Naive thymus-derived CD4-positive, alpha-beta T cell (primary cell): Measurements from ENCODE around the gene TTBK2. TPM values are rescaled to one million over a fixed set of nuclear protein-coding genes. Genes with fewer than 3 reads are reported as not detected.
"Not testable (repeated sequence)": the region's sequence is repeated elsewhere in the genome, so short reads cannot be mapped to it uniquely, and the experiment has no call there.

Source experiments
- ATAC-seq: fragments of 150-1000 bp; cut with Tn5 transposase; 2 replicates; pipeline ENCODE4 v1.10.0; 2021; ENCODE audit warnings: mild to moderate bottlenecking, moderate library complexity
- CTCF ChIA-PET: fragments of 350-600 bp; sonication (Branson Sonifier 250); formaldehyde crosslinking; loops from one replicate; lab custom pipeline; 2021; ENCODE audit warnings: antibody characterized with exemption; lab: Charles Lee
- POLR2A ChIA-PET: fragments of 350-600 bp; sonication (Branson Sonifier 250); formaldehyde crosslinking; loops from one replicate; lab custom pipeline; 2021; ENCODE audit warnings: antibody characterized with exemption, inconsistent platforms; lab: Charles Lee
- DNase-seq, 9 donors: peaks; one replicate each; pipeline versions ENCODE4 v3.0.0 to v3.0.0-alpha.2; 2020 to 2022; ENCODE audit warnings: mixed read lengths in 1 of 9
- H3K27ac ChIP-seq: one replicate; pipeline ENCODE4 v1.7.0; 2013; ENCODE audit warnings: mild to moderate bottlenecking, low read depth, low read length, moderate library complexity
- H3K27me3 ChIP-seq, 2 donors: one replicate each; pipeline ENCODE4 v1.7.0; 2013; ENCODE audit warnings: low read length in 2 of 2, mild to moderate bottlenecking in 2 of 2, moderate library complexity in 2 of 2; ENCODE audit not compliant: control insufficient read depth in 2 of 2, insufficient read depth in 2 of 2
- H3K36me3 ChIP-seq, 3 experiments: 1 replicate in 2 of 3; 2 replicates in 1 of 3; pipeline ENCODE4 v1.7.0; 2013; ENCODE audit warnings: low read length in 3 of 3, mild to moderate bottlenecking in 3 of 3, moderate library complexity in 1 of 3; ENCODE audit not compliant: insufficient read depth in 3 of 3, control insufficient read depth in 2 of 3
- H3K4me1 ChIP-seq, 2 donors: one replicate each; pipeline ENCODE4 v1.7.0; 2013; ENCODE audit warnings: low read length in 2 of 2, mild to moderate bottlenecking in 2 of 2, moderate library complexity in 1 of 2; ENCODE audit not compliant: control insufficient read depth in 2 of 2, insufficient read depth in 2 of 2
- H3K4me3 ChIP-seq: 2 replicates; pipeline ENCODE4 v1.7.0; 2013; ENCODE audit warnings: mild to moderate bottlenecking, low read length
- H3K9me3 ChIP-seq, 3 experiments: 1 replicate in 2 of 3; 2 replicates in 1 of 3; pipeline ENCODE4 v1.7.0; 2013; ENCODE audit warnings: low read length in 3 of 3; ENCODE audit not compliant: control insufficient read depth in 2 of 3
- H3K27ac Mint-ChIP-seq, 9 donors: one replicate each; pipeline ENCODE4 v1.8.0; 2020 to 2022; ENCODE audit warnings: mixed read lengths in 9 of 9, mild to moderate bottlenecking in 8 of 9, moderate library complexity in 5 of 9, inconsistent platforms in 2 of 9
- H3K27me3 Mint-ChIP-seq, 5 donors: one replicate each; pipeline ENCODE4 v1.8.0; 2021 to 2022; ENCODE audit warnings: mixed read lengths in 5 of 5, mild to moderate bottlenecking in 1 of 5
- H3K36me3 Mint-ChIP-seq, 5 donors: one replicate each; pipeline ENCODE4 v1.8.0; 2020 to 2022; ENCODE audit warnings: mixed read lengths in 5 of 5, mild to moderate bottlenecking in 3 of 5, inconsistent platforms in 1 of 5
- H3K4me1 Mint-ChIP-seq, 7 donors: one replicate each; pipeline ENCODE4 v1.8.0; 2020 to 2022; ENCODE audit warnings: mixed read lengths in 7 of 7, mild to moderate bottlenecking in 3 of 7, inconsistent platforms in 1 of 7
- H3K4me3 Mint-ChIP-seq, 10 donors: one replicate each; pipeline ENCODE4 v1.8.0; 2020 to 2022; ENCODE audit warnings: mild to moderate bottlenecking in 10 of 10, mixed read lengths in 10 of 10, moderate library complexity in 6 of 10, inconsistent platforms in 2 of 10
- H3K9me3 Mint-ChIP-seq, 11 donors: one replicate each; pipeline ENCODE4 v1.8.0; 2020 to 2022; ENCODE audit warnings: mixed read lengths in 11 of 11, mild to moderate bottlenecking in 4 of 11, inconsistent platforms in 1 of 11, moderate library complexity in 1 of 11
- intact Hi-C, 2 donors: fragments of 100-400 bp; cut with micrococcal nuclease; formaldehyde crosslinking; loops; one replicate each; pipeline ENCODE4 v1.15.1; 2023
- polyA plus RNA-seq, 2 donors: library from polyadenylated mRNA; unstranded; fragments of 300-500 nt; fragmentation: Illumina TruSeq; gene quantifications; one replicate each; pipeline ENCODE4 v1.2.3, GENCODE V29; 2021
- total RNA-seq, 6 experiments: library from RNA in 5 of 6; stranded (reverse) in 5 of 6; gene quantifications; 1 replicate in 5 of 6; 2 replicates in 1 of 6; pipeline ENCODE4 v1.2.3 and lab custom pipeline; 2021 to 2026

TTBK2 gene
- total and polyA plus RNA-seq, 7 experiments from 2014 or later: 12.5 to 30.5 (median 26.1) TPM

DNA sequence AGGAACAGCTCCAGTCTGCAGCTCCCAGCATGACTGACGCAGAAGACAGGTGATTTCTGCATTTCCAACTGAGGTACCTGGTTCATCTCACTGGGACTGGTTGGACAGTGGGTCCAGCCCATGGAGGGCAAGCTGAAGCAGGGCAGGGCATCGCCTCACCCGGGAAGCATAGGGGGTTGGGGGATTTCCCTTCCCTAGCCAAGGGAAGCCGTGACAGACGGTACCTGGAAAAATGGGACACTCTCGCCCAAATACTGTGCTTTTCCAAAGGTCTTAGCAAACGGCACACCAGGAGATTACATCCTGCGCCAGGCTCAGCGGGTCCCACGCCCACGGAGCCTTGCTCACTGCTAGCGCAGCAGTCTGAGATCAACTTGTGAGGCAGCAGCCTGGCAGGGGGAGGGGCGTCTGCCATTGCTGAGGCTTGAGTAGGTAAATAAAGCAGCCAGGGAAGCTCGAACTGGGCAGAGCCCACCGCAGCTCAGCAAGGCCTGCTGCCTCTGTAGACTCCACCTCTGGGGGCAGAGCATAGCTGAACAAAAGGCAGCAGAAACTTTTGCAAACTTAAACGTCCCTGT, 156.3 kb downstream of the TTBK2 start:
- H3K27me3 ChIP-seq, intact Hi-C loops, H3K9me3 ChIP-seq, H3K4me3 ChIP-seq, DNase-seq, H3K4me3 Mint-ChIP-seq, H3K36me3 ChIP-seq, H3K4me1 ChIP-seq, H3K27ac Mint-ChIP-seq, ATAC-seq, H3K27me3 Mint-ChIP-seq, H3K27ac ChIP-seq, CTCF ChIA-PET: not testable (repeated sequence)
- Mint-ChIP-seq H3K9me3 (peaks cover 15 to 66% (median 43%) of the 10 kb centered on the region in 11 donors), H3K36me3 (peaks cover 32 to 90% (median 76%) of the 10 kb centered on the region in 5 donors), H3K4me1 (peaks cover 0 to 11% (median 7%) of the 10 kb centered on the region in 7 donors)
- POLR2A ChIA-PET: interaction anchor here (0.6 kb wide), 1 partner anchor 273 kb away, joined by 3 read pairs; the partner anchor contains the start of gene ZNF106

GRCh38 chr15:42761813-42762212, 158.8 kb downstream of the TTBK2 start:
- H3K9me3 ChIP-seq, ATAC-seq, H3K4me1 ChIP-seq, H3K4me3 ChIP-seq, DNase-seq, intact Hi-C loops, H3K27me3 ChIP-seq, H3K27me3 Mint-ChIP-seq, H3K36me3 ChIP-seq, H3K27ac Mint-ChIP-seq, POLR2A ChIA-PET, CTCF ChIA-PET, H3K27ac ChIP-seq, H3K4me3 Mint-ChIP-seq: not testable (repeated sequence)
- peaks cover 12 to 60% (median 37%) of the 10 kb centered on the region in 11 donors for H3K9me3 Mint-ChIP-seq
- peaks cover 22 to 71% (median 57%) of the 10 kb centered on the region in 5 donors for H3K36me3 Mint-ChIP-seq
- peaks cover 0 to 17% (median 5%) of the 10 kb centered on the region in 7 donors for H3K4me1 Mint-ChIP-seq

- Histone ChIP-seq H3K4me1 (no peaks in the 10 kb centered on the region), H3K4me3 (no peak overlapping the region), H3K27ac (no peak overlapping the region), H3K27me3 (no peaks in the 10 kb centered on the region), H3K9me3 (peaks cover 0 to 4% (median 0%) of the 10 kb centered on the region in 3 experiments), H3K36me3 (peaks cover 0 to 4% (median 0%) of the 10 kb centered on the region in 3 experiments)
- DNase-seq: no peak
- Mint-ChIP-seq H3K4me1 (peaks cover 0 to 17% (median 5%) of the 10 kb centered on the region in 7 donors), H3K27me3 (no peaks in the 10 kb centered on the region), H3K4me3 (no peak overlapping the region), H3K9me3 (peaks cover 9 to 49% (median 28%) of the 10 kb centered on the region in 11 donors), H3K27ac (no peak overlapping the region), H3K36me3 (peaks cover 20 to 61% (median 48%) of the 10 kb centered on the region in 5 donors)
- ATAC-seq: no peak
- ChIA-PET POLR2A (no interaction called here), CTCF (no interaction called here)
- intact Hi-C loops: no loop called here
Observed at GRCh38 chr15:42760759-42761158, 159.8 kb downstream of the TTBK2 start.

DNA sequence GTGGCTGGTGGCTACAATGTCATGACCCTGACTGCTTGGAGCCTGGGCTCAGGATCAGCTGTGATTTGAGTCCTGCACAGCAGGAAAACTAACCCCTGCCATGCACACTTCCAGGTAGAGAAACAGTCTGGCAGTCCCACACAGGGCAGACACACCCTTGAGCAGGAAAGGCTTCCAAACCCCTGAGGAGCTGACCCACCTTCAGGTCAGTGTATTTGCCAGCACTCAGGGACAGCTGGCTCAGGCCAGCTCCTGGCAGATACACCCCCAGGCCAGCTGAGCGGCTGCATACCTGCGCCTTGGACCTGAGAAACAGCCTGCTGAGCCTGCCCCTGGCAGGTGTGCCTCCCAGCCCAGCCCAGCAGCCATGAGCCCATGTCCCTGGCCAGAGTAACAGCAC, 161.5 kb downstream of the TTBK2 start:
- Mint-ChIP-seq H3K27ac (no peak overlapping the region), H3K4me1 (peaks cover 0 to 9% (median 5%) of the 10 kb centered on the region in 7 donors), H3K36me3 (peaks cover 14 to 45% (median 37%) of the 10 kb centered on the region in 5 donors), H3K9me3 (peaks cover 3 to 38% (median 21%) of the 10 kb centered on the region in 11 donors), H3K4me3 (no peak overlapping the region), H3K27me3 (no peaks in the 10 kb centered on the region)
- ChIA-PET POLR2A (no interaction called here), CTCF (no interaction called here)
- intact Hi-C loops: no loop called here
- H3K9me3 ChIP-seq: peaks cover 0 to 4% (median 0%) of the 10 kb centered on the region in 3 experiments
- H3K27ac ChIP-seq: no peak overlapping the region
- ATAC-seq (no peak), DNase-seq (no peak)
- no peak overlapping the region for H3K4me3 ChIP-seq
- H3K27me3 ChIP-seq: no peaks in the 10 kb centered on the region
- no peaks in the 10 kb centered on the region for H3K4me1 ChIP-seq
- H3K36me3 ChIP-seq: peaks cover 0 to 4% (median 0%) of the 10 kb centered on the region in 3 experiments

- DNase-seq: no peak
- peaks cover 0 to 39% (median 0%) of the 10 kb centered on the region in 3 experiments for H3K36me3 ChIP-seq
- H3K27ac ChIP-seq: no peak overlapping the region
- POLR2A ChIA-PET: interaction anchor here (0.6 kb wide), 1 partner anchor 25 kb away, joined by 4 read pairs; no protein-coding TSS in a partner anchor
- H3K4me1 ChIP-seq: no peaks in the 10 kb centered on the region
- CTCF ChIA-PET: no interaction called here
- H3K27me3 Mint-ChIP-seq: no peaks in the 10 kb centered on the region
- H3K27ac Mint-ChIP-seq: peak overlapping the region in 2 of 9 donors; percentile 27 to 42
- peaks cover 4 to 27% (median 8%) of the 10 kb centered on the region in 11 donors for H3K9me3 Mint-ChIP-seq
- no peak for ATAC-seq
- peaks cover 28 to 54% (median 47%) of the 10 kb centered on the region in 5 donors for H3K36me3 Mint-ChIP-seq
- peaks cover 0 to 7% (median 0%) of the 10 kb centered on the region in 3 experiments for H3K9me3 ChIP-seq
- peak overlapping the region in 1 of 10 donors; percentile 27 for H3K4me3 Mint-ChIP-seq
- H3K4me1 Mint-ChIP-seq: peaks cover 0 to 4% (median 0%) of the 10 kb centered on the region in 7 donors
- intact Hi-C loops: no loop called here
- no peaks in the 10 kb centered on the region for H3K27me3 ChIP-seq
- no peak overlapping the region for H3K4me3 ChIP-seq
Observed at GRCh38 chr15:42750306-42750705, 170.3 kb downstream of the TTBK2 start.

DNA sequence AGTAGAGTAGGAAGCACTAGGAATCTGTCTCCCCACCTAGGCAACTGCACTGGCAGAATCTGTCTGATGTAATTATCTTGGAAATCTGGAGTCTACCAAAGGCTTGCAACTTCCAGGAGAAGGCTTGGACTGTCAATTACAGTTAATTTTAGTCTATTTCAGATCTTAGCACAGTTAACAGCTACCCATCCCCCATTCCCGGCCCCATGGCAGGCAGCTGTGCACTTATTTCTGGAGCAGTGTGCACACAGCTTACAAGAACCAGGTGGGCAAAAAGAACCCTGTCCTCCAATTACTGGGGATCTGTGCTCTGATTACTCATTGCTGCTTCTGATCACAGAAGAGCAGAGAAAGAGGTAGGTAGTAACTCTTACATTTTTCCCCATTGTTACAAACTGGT, 171.3 kb downstream of the TTBK2 start:
- intact Hi-C loops: no loop called here
- DNase-seq (no peak), ATAC-seq (no peak)
- Histone ChIP-seq H3K9me3 (peaks cover 0 to 7% (median 0%) of the 10 kb centered on the region in 3 experiments), H3K4me1 (no peaks in the 10 kb centered on the region), H3K36me3 (peaks cover 0 to 39% (median 0%) of the 10 kb centered on the region in 3 experiments), H3K27ac (no peak overlapping the region), H3K27me3 (no peaks in the 10 kb centered on the region), H3K4me3 (no peak overlapping the region)
- no peaks in the 10 kb centered on the region for H3K27me3 Mint-ChIP-seq
- peaks cover 0 to 4% (median 0%) of the 10 kb centered on the region in 7 donors for H3K4me1 Mint-ChIP-seq
- H3K4me3 Mint-ChIP-seq: no peak overlapping the region
- CTCF ChIA-PET: no interaction called here
- POLR2A ChIA-PET: no interaction called here
- peak overlapping the region in 1 of 9 donors; percentile 48 for H3K27ac Mint-ChIP-seq
- peaks cover 4 to 27% (median 8%) of the 10 kb centered on the region in 11 donors for H3K9me3 Mint-ChIP-seq
- H3K36me3 Mint-ChIP-seq: peaks cover 28 to 56% (median 48%) of the 10 kb centered on the region in 5 donors
